GM19035 (cell line): ENCODE data around the gene STX12.
"Not testable (repeated sequence)": the region's sequence is repeated elsewhere in the genome, so short reads cannot be mapped to it uniquely, and the experiment has no call there.

Source experiments
- ATAC-seq: cut with Tn5 transposase; IDR thresholded peaks from one replicate; pipeline ENCODE4 v1.9.1; 2021; ENCODE audit not compliant: unreplicated experiment

The STX12 gene

GRCh38 chr1:27864264-27864895 lies 91.4 kb downstream of the STX12 start:
- ATAC-seq = no peak

- no peak for ATAC-seq
Measured at GRCh38 chr1:27865821-27866220, 92.8 kb downstream of the STX12 start.

- ATAC-seq = no peak
Measured at GRCh38 chr1:27868556-27868931, 95.5 kb downstream of the STX12 start.

- ATAC-seq = peak; percentile 45
Measured at GRCh38 chr1:27868932-27869718, 96.1 kb downstream of the STX12 start.

GRCh38 chr1:27869719-27870085 lies 96.7 kb downstream of the STX12 start:
- ATAC-seq = no peak

GRCh38 chr1:27871076-27871475 lies 98.1 kb downstream of the STX12 start:
- not testable (repeated sequence) for ATAC-seq

GRCh38 chr1:27872059-27872801 lies 99.2 kb downstream of the STX12 start, which contains the start of gene THEMIS2:
THEMIS2 (plus strand) TSS chr1:27872544; CDS start chr1:27872572, 28 bp downstream.
- peak; percentile 33 for ATAC-seq

- no peak for ATAC-seq
Measured at GRCh38 chr1:27872802-27873551, 100.0 kb downstream of the STX12 start.

GRCh38 chr1:27873671-27874384 lies 100.8 kb downstream of the STX12 start:
- ATAC-seq = no peak
